ENCODE results near the gene ZNF804A. TPM values are rescaled to one million over a fixed set of nuclear protein-coding genes. Genes with fewer than 3 reads are reported as not detected.

ZNF804A gene
- polyA plus RNA-seq, 4 donors, result 0.95 to 2.1 (median 1.6) TPM

- no peak for DNase-seq (ENCODE audit: low read depth in 4 of 4, low spot score in 2 of 4)
Observed at GRCh38 chr2:184920451-184920965, 322.2 kb downstream of the ZNF804A start.

GRCh38 chr2:184921676-184922075 lies 323.3 kb downstream of the ZNF804A start:
- DNase-seq (ENCODE audit: low read depth in 4 of 4, low spot score in 2 of 4), result no peak

DNA sequence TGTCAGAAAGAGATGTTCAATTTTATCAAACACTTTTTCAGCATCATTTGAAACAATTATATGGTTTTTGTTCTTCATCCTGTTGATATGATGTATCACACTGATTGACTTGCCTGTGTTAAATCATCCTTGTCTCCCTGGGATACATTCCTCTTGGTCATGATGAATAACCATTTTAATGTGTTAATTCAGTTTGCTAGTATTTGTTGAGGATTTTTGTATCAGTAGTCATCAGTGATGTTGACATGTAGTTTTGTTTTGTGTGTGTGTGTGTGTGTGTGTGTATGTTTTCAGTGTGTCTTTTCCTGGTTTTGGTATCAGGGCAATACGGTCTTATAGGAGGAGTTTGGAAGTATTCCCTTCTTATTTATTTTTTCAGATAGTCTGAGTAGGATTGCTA lies 325.4 kb downstream of the ZNF804A start:
- DNase-seq (ENCODE audit: low read depth in 4 of 4, low spot score in 2 of 4), result no peak

DNA sequence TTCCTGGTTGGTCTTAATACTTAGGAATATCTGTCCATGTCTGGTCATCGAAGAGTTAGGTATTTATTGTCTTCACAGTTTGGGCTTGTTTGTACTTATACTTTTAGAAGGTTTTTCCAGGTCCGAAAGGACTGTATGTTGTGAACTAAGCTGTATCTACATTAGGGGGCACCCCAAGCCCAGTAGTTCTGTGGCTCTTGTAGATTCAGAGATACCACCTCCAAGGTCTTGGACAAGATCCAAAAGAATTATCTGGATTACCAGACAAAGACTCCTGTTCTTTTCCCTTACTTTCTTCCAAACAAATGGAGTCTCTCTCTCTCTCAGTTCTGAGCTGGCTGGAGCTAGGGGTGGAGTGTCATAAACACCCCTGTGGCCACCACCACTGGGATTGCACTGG lies 328.7 kb downstream of the ZNF804A start:
- DNase-seq (ENCODE audit: low read depth in 4 of 4, low spot score in 2 of 4), result no peak

GRCh38 chr2:184936761-184937160 lies 338.4 kb downstream of the ZNF804A start:
- DNase-seq (ENCODE audit: low read depth in 4 of 4, low spot score in 2 of 4), result no peak

GRCh38 chr2:184938221-184938985 lies 340.1 kb downstream of the ZNF804A start:
- no peak for DNase-seq (ENCODE audit: low read depth in 4 of 4, low spot score in 2 of 4)

DNA sequence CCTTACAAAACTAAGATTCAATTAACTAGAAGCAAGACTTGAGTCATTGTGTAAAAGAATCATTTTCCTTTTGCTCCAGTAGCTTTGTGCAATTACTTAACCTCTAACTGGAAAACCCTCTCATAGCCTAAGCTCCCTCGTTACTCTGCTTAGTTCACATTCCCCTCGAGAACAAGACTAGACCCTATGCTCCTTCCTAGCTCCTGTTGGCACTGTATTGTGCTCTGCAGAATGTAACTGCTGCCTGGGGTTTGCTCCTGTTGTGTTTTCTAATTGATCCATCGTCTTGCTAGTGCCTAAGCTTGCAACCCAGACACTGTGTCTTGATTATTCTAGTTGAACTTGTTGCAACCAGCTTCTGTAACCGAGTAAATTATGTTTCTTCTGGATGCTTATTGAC lies 347.0 kb downstream of the ZNF804A start:
- DNase-seq (ENCODE audit: low read depth in 4 of 4, low spot score in 2 of 4), result no peak

- DNase-seq (ENCODE audit: low read depth in 4 of 4, low spot score in 2 of 4), result no peak
Observed at GRCh38 chr2:184945824-184946223, 347.5 kb downstream of the ZNF804A start.

GRCh38 chr2:184956856-184957255 lies 358.5 kb downstream of the ZNF804A start:
- no peak for DNase-seq (ENCODE audit: low read depth in 4 of 4, low spot score in 2 of 4)

DNA sequence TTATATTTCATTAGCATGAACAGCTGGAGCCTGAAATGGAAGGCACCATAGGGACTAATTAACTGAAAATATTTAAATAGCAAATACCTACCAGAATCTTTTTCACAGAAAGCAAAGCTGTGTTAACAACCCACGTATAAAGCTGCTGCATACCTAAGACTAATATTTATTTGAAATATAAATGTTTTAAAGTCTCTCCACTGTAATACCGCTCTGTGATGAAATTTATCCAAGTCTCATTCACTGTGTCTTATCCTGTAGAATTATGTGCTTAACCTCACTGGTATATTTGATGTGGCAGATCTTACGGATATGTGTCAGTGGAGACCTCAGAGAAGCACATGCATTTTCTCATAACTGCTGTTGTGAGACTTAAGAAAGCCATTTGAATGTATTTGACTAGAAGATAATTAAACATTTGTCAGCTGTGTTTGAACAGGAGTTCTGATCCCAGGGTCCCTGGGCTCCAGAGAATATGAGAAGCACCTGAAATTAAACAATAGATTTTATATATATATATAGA lies 373.3 kb downstream of the ZNF804A start:
- no peak for DNase-seq (ENCODE audit: low read depth in 4 of 4, low spot score in 2 of 4)
